ENCODE results near the gene H19. TPM values are rescaled to one million over a fixed set of nuclear protein-coding genes. Genes with fewer than 3 reads are reported as not detected.

The H19 gene
- total and polyA plus RNA-seq, 9 of the 15 experiments (the other 6 are each of a cell fraction or from before 2014, with no cell fraction given), result 0.13 to 682 (median 15.7) TPM

DNA sequence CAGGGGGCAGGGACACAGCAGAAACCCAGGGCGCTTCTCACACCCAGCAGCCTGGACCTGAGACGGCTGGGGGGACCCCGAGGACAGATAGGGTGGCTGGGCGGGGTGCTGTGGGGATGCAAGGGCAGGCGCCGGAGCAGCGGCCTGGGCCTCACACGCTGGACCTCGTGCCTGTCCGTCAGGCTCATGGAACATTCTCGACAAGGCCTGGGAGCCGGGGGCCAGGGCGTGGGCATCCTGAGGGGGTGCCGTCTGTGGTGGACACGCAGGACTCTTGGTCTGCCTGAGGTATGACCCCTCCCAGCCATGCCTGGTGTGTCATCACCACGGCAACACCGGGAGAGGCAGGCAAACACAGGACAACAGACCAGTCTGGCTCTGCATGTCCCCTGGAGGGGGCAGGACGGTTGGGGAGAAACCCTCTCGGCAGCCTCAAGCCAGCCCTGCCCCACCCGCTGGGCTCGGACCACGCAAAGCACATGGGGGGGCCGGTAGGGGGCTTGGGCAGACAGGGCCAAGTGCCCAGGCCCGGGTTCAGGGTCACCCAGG, 29.1 kb downstream of the H19 start (continued):
- TF ChIP-seq ZFP1 (CRISPR knock-in tag; IDR thresholded peaks at IDR 0.05), result no peak
- no peak for TF ChIP-seq TCF15 (CRISPR knock-in tag; IDR thresholded peaks at IDR 0.05)
- no peak for TF ChIP-seq ETS2 (tag; IDR thresholded peaks at IDR 0.05; ENCODE audit: borderline replicate concordance, poor library complexity, severe bottlenecking)

GRCh38 chr11:1967641-1968225, 29.9 kb downstream of the H19 start:
- no peak overlapping the region for H2AFZ ChIP-seq (ENCODE audit: low read depth, low read length)
- H3K27me3 ChIP-seq (ENCODE audit: control insufficient read depth in 2 of 2, insufficient read depth in 2 of 2, low read length in 2 of 2), result no peaks in the 10 kb centered on the region
- H3K27ac ChIP-seq (ENCODE audit: extremely low read depth, low read depth, low read length), result no peak overlapping the region
- H3K4me1 ChIP-seq (replicated peaks in 1 of 2; ENCODE audit: control insufficient read depth in 2 of 2, insufficient read depth in 2 of 2, low read length in 2 of 2), result no peaks in the 10 kb centered on the region
- in situ Hi-C loops (cut with MboI), result no loop called here
- CTCF ChIA-PET (ENCODE audit: low intra/inter-chr PET ratio), result interaction anchor here (0.6 kb wide), 1 partner anchor 182 kb away, joined by 3 read pairs; no protein-coding TSS in a partner anchor
- no peak for FAIRE-seq
- H3K36me3 ChIP-seq (ENCODE audit: control insufficient read depth, insufficient read depth, low read length), result no peaks in the 10 kb centered on the region
- H3K4me2 ChIP-seq (ENCODE audit: insufficient read depth, low read length), result no peak overlapping the region
- no peak for ATAC-seq
- no CpG with 5 or more reads among the region's 21 CpGs for WGBS (ENCODE audit: insufficient coverage, low coverage, missing lambda C conversion rate)
- H3K9me1 ChIP-seq (ENCODE audit: control insufficient read depth, insufficient read depth, low read length), result no peaks in the 10 kb centered on the region
- no peaks in the 10 kb centered on the region for H3K79me2 ChIP-seq (ENCODE audit: control insufficient read depth, insufficient read depth, low read length)
- H3K9ac ChIP-seq (ENCODE audit: insufficient read depth in 1 of 2, low read depth in 2 of 2, low read length in 2 of 2), result no peak overlapping the region
- DNase-seq (ENCODE audit: extremely low read depth in 1 of 4, low spot score in 3 of 4), result no peak
- TF ChIP-seq TSC22D4 (tag; IDR thresholded peaks at IDR 0.05) (no peak), ZNF766 (CRISPR knock-in tag; conservative IDR thresholded peaks at IDR 0.05) (no peak), ZNF395 (CRISPR knock-in tag; IDR thresholded peaks at IDR 0.05) (no peak), RNF2 (IDR thresholded peaks at IDR 0.05) (no peak), HIVEP1 (CRISPR knock-in tag; IDR thresholded peaks at IDR 0.05) (no peak), ZNF584 (CRISPR knock-in tag; IDR thresholded peaks at IDR 0.05; ENCODE audit: low read depth) (no peak), HNRNPH1 (optimal IDR thresholded peaks at IDR 0.05; ENCODE audit: low read depth, low read length) (no peak), SRSF9 (IDR thresholded peaks at IDR 0.05; ENCODE audit: borderline replicate concordance, low read depth, low read length) (no peak), BRF1 (IDR thresholded peaks at IDR 0.05; ENCODE audit: borderline replicate concordance, extremely low read depth, insufficient read length) (no peak), BDP1 (IDR thresholded peaks at IDR 0.05; ENCODE audit: insufficient read depth, insufficient read length) (no peak), POU5F1 (IDR thresholded peaks at IDR 0.05; ENCODE audit: borderline replicate concordance, low read depth, low read length, partially characterized antibody) (no peak)
- H3K4me3 ChIP-seq, result no peak overlapping the region
- POLR2A ChIA-PET, result interaction anchor here (0.6 to 1.4 kb wide), 3 partner anchors 10 to 1434 kb away, joined by 3 to 4 read pairs (median 4); no protein-coding TSS in a partner anchor
- no peaks in the 10 kb centered on the region for H3K9me3 ChIP-seq (replicated peaks; ENCODE audit: control insufficient read depth, insufficient read depth, low read depth, low read length)
- intact Hi-C loops (cut with micrococcal nuclease), result no loop called here
- H4K20me1 ChIP-seq (replicated peaks; ENCODE audit: control insufficient read depth, insufficient read depth, low read length), result no peaks in the 10 kb centered on the region
- no TSS peak for BruUV-seq (replicated peaks)

All from K562 (cell line).